Endothelial cell of umbilical vein (primary cell): ENCODE data around the gene VSTM2B. TPM values are rescaled to one million over a fixed set of nuclear protein-coding genes. Genes with fewer than 3 reads are reported as not detected.

Experiments
- BruUV-seq: library from RNA; stranded (reverse); fragments of 400-500 nt; replicated peaks from 2 replicates; lab custom pipeline; 2021; lab: Mats Ljungman, UMichigan
- CTCF ChIA-PET: fragments of 300-600, 350-600 bp; sonication (Branson Sonifier 250); formaldehyde crosslinking; loops from one replicate; lab custom pipeline; 2021; ENCODE audit warnings: antibody characterized with exemption, inconsistent platforms; lab: Charles Lee
- POLR2A ChIA-PET: fragments of 300-600, 350-600 bp; sonication (Branson Sonifier 250); formaldehyde crosslinking; loops from one replicate; lab custom pipeline; 2021; ENCODE audit warnings: antibody characterized with exemption, inconsistent platforms; lab: Charles Lee
- DNase-seq: peaks from one replicate; pipeline ENCODE4 v3.0.0-alpha.2; 2011; ENCODE audit warnings: low read depth, low spot score
- FAIRE-seq: peaks from 2 replicates; lab custom pipeline; 2011; peaks lifted over from hg19 to GRCh38; lab: Jason Lieb, UNC
- H2AFZ ChIP-seq: 2 replicates; pipeline ENCODE4 v1.6.0; 2012; ENCODE audit warnings: low read depth, low read length, control low read depth, inconsistent platforms
- H3K27ac ChIP-seq: 2 replicates; pipeline ENCODE4 v1.5.1; 2011; ENCODE audit warnings: low read depth, mild to moderate bottlenecking, control low read depth, low read length, moderate library complexity; ENCODE audit not compliant: insufficient read depth
- H3K27me3 ChIP-seq, 2 experiments: 2 replicates each; pipeline versions ENCODE4 v1.6.0 to v1.6.1; 2011; ENCODE audit warnings: low read length in 2 of 2, mixed read lengths in 1 of 2; ENCODE audit not compliant: control insufficient read depth in 2 of 2, insufficient read depth in 2 of 2
- H3K36me3 ChIP-seq, 2 experiments: 2 replicates in 1 of 2; 3 replicates in 1 of 2; pipeline ENCODE4 v1.5.1; 2011; ENCODE audit warnings: low read length in 2 of 2, mild to moderate bottlenecking in 1 of 2, moderate library complexity in 1 of 2; ENCODE audit not compliant: control insufficient read depth in 2 of 2, insufficient read depth in 2 of 2; ENCODE audit errors: extremely low read depth in 1 of 2
- H3K4me1 ChIP-seq: 3 replicates; pipeline ENCODE4 v1.5.1; 2011; ENCODE audit warnings: mild to moderate bottlenecking, low read length; ENCODE audit not compliant: control insufficient read depth, insufficient read depth; ENCODE audit errors: extremely low read depth
- H3K4me2 ChIP-seq: 2 replicates; pipeline ENCODE4 v1.6.1; 2011; ENCODE audit warnings: low read length, control low read depth, mixed read lengths; ENCODE audit not compliant: insufficient read depth
- H3K4me3 ChIP-seq, 3 experiments: fragments of 200-600 bp in 1 of 3; sonication (generic), shearing (Covaris generic) in 1 of 3; replicated peaks in 1 of 3; 2 replicates each; pipeline ENCODE4 v1.5.1; 2011 to 2016; ENCODE audit warnings: control low read depth in 3 of 3, low read length in 3 of 3, mild to moderate bottlenecking in 2 of 3, inconsistent platforms in 1 of 3, low read depth in 1 of 3, moderate library complexity in 1 of 3; ENCODE audit not compliant: insufficient read depth in 1 of 3
- H3K79me2 ChIP-seq: 2 replicates; pipeline ENCODE4 v1.6.0; 2012; ENCODE audit warnings: low read length, inconsistent platforms; ENCODE audit not compliant: control insufficient read depth, insufficient read depth
- H3K9ac ChIP-seq: replicated peaks from 2 replicates; pipeline ENCODE3; 2011; ENCODE audit warnings: low read length, control low read depth; ENCODE audit not compliant: insufficient read depth; ENCODE audit errors: extremely low read depth
- H3K9me1 ChIP-seq: replicated peaks from 3 replicates; pipeline ENCODE4 v1.6.0; 2011; ENCODE audit warnings: mild to moderate bottlenecking, low read length; ENCODE audit not compliant: control insufficient read depth, insufficient read depth; ENCODE audit errors: extremely low read depth
- H3K9me3 ChIP-seq: replicated peaks from 2 replicates; pipeline ENCODE4 v1.5.1; 2012; ENCODE audit warnings: low read length, inconsistent platforms; ENCODE audit not compliant: control insufficient read depth, insufficient read depth
- H4K20me1 ChIP-seq: replicated peaks from 2 replicates; pipeline ENCODE3; 2011; ENCODE audit warnings: mild to moderate bottlenecking, low read length; ENCODE audit not compliant: control insufficient read depth, insufficient read depth; ENCODE audit errors: extremely low read depth
- CTCF ChIP-seq, 2 donors: IDR thresholded peaks; 1 replicate in 1 of 2; 2 replicates in 1 of 2; pipeline ENCODE4 v1.5.1; 2011; ENCODE audit warnings: low read length in 2 of 2, mild to moderate bottlenecking in 2 of 2, moderate library complexity in 2 of 2, control low read depth in 1 of 2, inconsistent platforms in 1 of 2, low read depth in 1 of 2; ENCODE audit not compliant: insufficient read depth in 1 of 2; ENCODE audit errors: extremely low read depth in 1 of 2
- EZH2 ChIP-seq: IDR thresholded peaks from 2 replicates; pipeline ENCODE4 v1.6.1; 2012; ENCODE audit warnings: borderline replicate concordance, low read depth, mild to moderate bottlenecking, moderate library complexity, low read length, inconsistent platforms; ENCODE audit not compliant: severe bottlenecking
- FOS ChIP-seq: IDR thresholded peaks from 2 replicates; pipeline ENCODE4 v1.6.1; 2011; ENCODE audit warnings: mild to moderate bottlenecking, low read length, moderate library complexity, borderline replicate concordance; ENCODE audit not compliant: insufficient read depth
- GATA2 ChIP-seq: IDR thresholded peaks from 2 replicates; pipeline ENCODE4 v1.7.0; 2011; ENCODE audit warnings: low read depth, mild to moderate bottlenecking, moderate library complexity, mixed read lengths, low read length; ENCODE audit not compliant: insufficient read length, insufficient read depth
- JUN ChIP-seq: IDR thresholded peaks from 2 replicates; pipeline ENCODE4 v1.6.1; 2011; ENCODE audit warnings: borderline replicate concordance, low read depth; ENCODE audit not compliant: insufficient read length, insufficient read depth
- MAX ChIP-seq: IDR thresholded peaks from 2 replicates; pipeline ENCODE4 v1.6.1; 2011; ENCODE audit not compliant: insufficient read depth, insufficient read length
- MYC ChIP-seq: IDR thresholded peaks from one replicate; pipeline ENCODE4 v1.6.1; 2011; ENCODE audit warnings: mild to moderate bottlenecking, low read depth, low read length
- POLR2A ChIP-seq: IDR thresholded peaks from 2 replicates; pipeline ENCODE4 v1.6.1; 2012; ENCODE audit warnings: low read depth, mild to moderate bottlenecking, control low read depth, low read length
- POLR2AphosphoS5 ChIP-seq: IDR thresholded peaks from 2 replicates; pipeline ENCODE4 v1.6.1; 2012; ENCODE audit warnings: low read depth, mild to moderate bottlenecking, control low read depth, low read length, moderate library complexity; ENCODE audit not compliant: insufficient read depth
- dilution Hi-C: fragments of 300-500 bp; cut with MboI; formaldehyde crosslinking; loops from one replicate; pipeline ENCODE4 v1.15.0; 2019; ENCODE audit warnings: low sequenced_read_pairs; ENCODE audit not compliant: extremely low pct_ligation_motif_present
- intact Hi-C: fragments of 100-400 bp; cut with micrococcal nuclease; formaldehyde crosslinking; loops from one replicate; pipeline ENCODE4 v1.10.0; 2022
- polyA plus RNA-seq, 4 experiments: library from polyadenylated mRNA; depleted of rRNA in 3 of 4; stranded (reverse) in 3 of 4; unstranded in 1 of 4; fragments of >200 nt; gene quantifications; 2 replicates each; pipeline versions ENCODE4 v1.2.1 to v1.2.3, GENCODE V29; 2011 to 2012; ENCODE audit warnings: missing spikeins in 1 of 4
- total RNA-seq: library from RNA; stranded (reverse); gene quantifications from 2 replicates; pipeline ENCODE4 v1.2.3, GENCODE V29; 2021

The VSTM2B gene
- total and polyA plus RNA-seq, 2 donors (not counting 3 experiments of a cell fraction or from before 2014, with no cell fraction given) = not detected

GRCh38 chr19:29569038-29569911 is 43.5 kb downstream of the VSTM2B start:
- Histone ChIP-seq H3K27me3 (no peaks in the 10 kb centered on the region), H3K4me1 (no peaks in the 10 kb centered on the region), H3K4me2 (no peak overlapping the region), H2AFZ (no peak overlapping the region), H3K4me3 (no peak overlapping the region), H3K79me2 (no peaks in the 10 kb centered on the region), H3K9me1 (no peaks in the 10 kb centered on the region), H3K9me3 (no peaks in the 10 kb centered on the region), H4K20me1 (no peaks in the 10 kb centered on the region), H3K9ac (no peak overlapping the region), H3K27ac (no peak overlapping the region), H3K36me3 (no peaks in the 10 kb centered on the region)
- ChIA-PET POLR2A (no interaction called here), CTCF (no interaction called here)
- BruUV-seq = no TSS peak
- DNase-seq = no peak
- TF ChIP-seq FOS (no peak), EZH2 (no peak), CTCF (IDR thresholded peaks at IDR 0.05; ENCODE audit: extremely low read depth in 1 of 2, insufficient read depth in 1 of 2, low read depth in 1 of 2, low read length in 2 of 2) (no peak), MAX (no peak), POLR2AphosphoS5 (no peak), POLR2A (no peak), MYC (no peak), JUN (no peak), GATA2 (no peak)
- FAIRE-seq = no peak
- intact Hi-C loops (no loop called here), dilution Hi-C loops (no loop called here)
